Measurements from ENCODE around the gene BRMS1. TPM values are rescaled to one million over a fixed set of nuclear protein-coding genes. Genes with fewer than 3 reads are reported as not detected.

BRMS1 gene
- polyA plus RNA-seq, 1 donor (not counting 4 experiments of a cell fraction or from before 2014, with no cell fraction given), result 61.4 TPM

- Histone ChIP-seq H3K27me3 (ENCODE audit: control insufficient read depth, extremely low read depth, insufficient read depth, low read length) (peaks cover 29% of the 10 kb centered on the region), H3K4me3 (ENCODE audit: control insufficient read depth in 2 of 3, extremely low read depth in 1 of 3, insufficient read depth in 2 of 3, low read depth in 1 of 3, low read length in 3 of 3) (no peak overlapping the region), H3K79me2 (ENCODE audit: control insufficient read depth, insufficient read depth, low read length) (peaks cover 20% of the 10 kb centered on the region), H3K9ac (ENCODE audit: control insufficient read depth, extremely low read depth, insufficient read depth, low read length) (no peak overlapping the region), H3K4me2 (ENCODE audit: control insufficient read depth, extremely low read depth, insufficient read depth, low read depth, low read length) (peak overlapping the region; percentile 48), H3K36me3 (ENCODE audit: control insufficient read depth in 2 of 2, extremely low read depth in 1 of 2, insufficient read depth in 2 of 2, low read length in 2 of 2) (peaks cover 4% of the 10 kb centered on the region in 2 experiments), H3K9me1 (ENCODE audit: control insufficient read depth, extremely low read depth, insufficient read depth, low read length) (no peaks in the 10 kb centered on the region), H3K27ac (ENCODE audit: control insufficient read depth, insufficient read depth, low read length) (no peak overlapping the region), H3K4me1 (ENCODE audit: control insufficient read depth, extremely low read depth, insufficient read depth, low read length) (peaks cover 16% of the 10 kb centered on the region), H2AFZ (ENCODE audit: control insufficient read depth, low read length) (no peak overlapping the region), H4K20me1 (ENCODE audit: control insufficient read depth, extremely low read depth, insufficient read depth, low read length) (no peaks in the 10 kb centered on the region), H3K9me3 (ENCODE audit: control insufficient read depth, low read depth, low read length) (no peaks in the 10 kb centered on the region)
- no peak for FAIRE-seq
- TF ChIP-seq CTCF (optimal IDR thresholded peaks at IDR 0.05 in 1 of 3, IDR thresholded peaks at IDR 0.05 in 1 of 3, conservative IDR thresholded peaks at IDR 0.05 in 1 of 3; ENCODE audit: extremely low read depth in 1 of 3, insufficient read depth in 2 of 3, low read length in 3 of 3) (no peak), EZH2 (IDR thresholded peaks at IDR 0.05; ENCODE audit: low read length) (peak; percentile 56)
- dilution Hi-C loops (cut with MboI; ENCODE audit: extremely low pct_ligation_motif_present, low sequenced_read_pairs), result no loop called here
- DNase-seq (ENCODE audit: low read depth, low spot score), result no peak
Measured at GRCh38 chr11:66291303-66291705, 53.6 kb downstream of the BRMS1 start.

- H3K4me2 ChIP-seq (ENCODE audit: control insufficient read depth, extremely low read depth, insufficient read depth, low read depth, low read length), result peak overlapping the region; percentile 69
Measured at GRCh38 chr11:66290330-66290621, 54.6 kb downstream of the BRMS1 start.

More at GRCh38 chr11:66290330-66290621, 54.6 kb downstream of the BRMS1 start:
- H3K27ac ChIP-seq (ENCODE audit: control insufficient read depth, insufficient read depth, low read length), result no peak overlapping the region
- H3K9me1 ChIP-seq (ENCODE audit: control insufficient read depth, extremely low read depth, insufficient read depth, low read length), result no peaks in the 10 kb centered on the region
- peaks cover 16% of the 10 kb centered on the region for H3K4me1 ChIP-seq (ENCODE audit: control insufficient read depth, extremely low read depth, insufficient read depth, low read length)
- no peaks in the 10 kb centered on the region for H4K20me1 ChIP-seq (ENCODE audit: control insufficient read depth, extremely low read depth, insufficient read depth, low read length)
- no peak for FAIRE-seq
- peaks cover 26% of the 10 kb centered on the region for H3K79me2 ChIP-seq (ENCODE audit: control insufficient read depth, insufficient read depth, low read length)
- H3K4me3 ChIP-seq (ENCODE audit: control insufficient read depth in 2 of 3, extremely low read depth in 1 of 3, insufficient read depth in 2 of 3, low read depth in 1 of 3, low read length in 3 of 3), result peak overlapping the region in 1 of 3 experiments; percentile 68
- no peak overlapping the region for H3K9ac ChIP-seq (ENCODE audit: control insufficient read depth, extremely low read depth, insufficient read depth, low read length)
- peaks cover 29% of the 10 kb centered on the region for H3K27me3 ChIP-seq (ENCODE audit: control insufficient read depth, extremely low read depth, insufficient read depth, low read length)
- H3K9me3 ChIP-seq (ENCODE audit: control insufficient read depth, low read depth, low read length), result no peaks in the 10 kb centered on the region
- H2AFZ ChIP-seq (ENCODE audit: control insufficient read depth, low read length), result no peak overlapping the region
- no peak for TF ChIP-seq EZH2 (IDR thresholded peaks at IDR 0.05; ENCODE audit: low read length)
- no peak for TF ChIP-seq CTCF (optimal IDR thresholded peaks at IDR 0.05 in 1 of 3, IDR thresholded peaks at IDR 0.05 in 1 of 3, conservative IDR thresholded peaks at IDR 0.05 in 1 of 3; ENCODE audit: extremely low read depth in 1 of 3, insufficient read depth in 2 of 3, low read length in 3 of 3)
- peaks cover 4 to 5% of the 10 kb centered on the region in 2 experiments for H3K36me3 ChIP-seq (ENCODE audit: control insufficient read depth in 2 of 2, extremely low read depth in 1 of 2, insufficient read depth in 2 of 2, low read length in 2 of 2)
- no peak for DNase-seq (ENCODE audit: low read depth, low spot score)
- dilution Hi-C loops (cut with MboI; ENCODE audit: extremely low pct_ligation_motif_present, low sequenced_read_pairs), result no loop called here
